Erythroblast (primary cell): ENCODE data around the gene MYH10.

Experiments
- GATA1 ChIP-seq: IDR thresholded peaks from 2 replicates; pipeline ENCODE4 v1.6.1; 2011; ENCODE audit warnings: low read depth, mild to moderate bottlenecking, control low read depth, low read length, moderate library complexity
- POLR2A ChIP-seq: IDR thresholded peaks from 2 replicates; pipeline ENCODE4 v1.6.1; 2011; ENCODE audit warnings: mild to moderate bottlenecking, low read length

DNA sequence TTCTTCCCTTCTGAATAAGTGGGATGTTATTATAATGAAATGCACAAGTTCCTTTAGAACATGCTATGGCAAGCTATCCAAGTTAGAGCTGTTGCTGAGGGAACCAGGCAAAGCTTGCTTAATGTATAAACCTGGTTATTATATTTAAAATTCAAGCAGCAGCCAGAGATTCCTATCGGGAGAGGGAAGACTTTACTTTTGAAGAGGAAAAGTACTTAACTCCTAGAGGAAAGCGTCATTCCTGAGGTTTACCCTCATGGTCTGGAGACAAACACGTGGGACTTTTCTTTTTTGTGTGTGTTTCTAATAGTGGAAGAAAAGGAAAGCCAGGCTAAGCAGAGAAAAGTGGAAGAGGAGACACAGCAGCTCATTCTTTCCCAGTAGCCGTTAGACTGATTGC lies 39.9 kb upstream of the MYH10 start:
- no peak for TF ChIP-seq POLR2A
- TF ChIP-seq GATA1, result no peak
